ENCODE results near the gene STAT4. TPM values are rescaled to one million over a fixed set of nuclear protein-coding genes. Genes with fewer than 3 reads are reported as not detected.

STAT4 gene
- total RNA-seq, 2 experiments from 2014 or later, result 70.8 to 72.2 TPM

DNA sequence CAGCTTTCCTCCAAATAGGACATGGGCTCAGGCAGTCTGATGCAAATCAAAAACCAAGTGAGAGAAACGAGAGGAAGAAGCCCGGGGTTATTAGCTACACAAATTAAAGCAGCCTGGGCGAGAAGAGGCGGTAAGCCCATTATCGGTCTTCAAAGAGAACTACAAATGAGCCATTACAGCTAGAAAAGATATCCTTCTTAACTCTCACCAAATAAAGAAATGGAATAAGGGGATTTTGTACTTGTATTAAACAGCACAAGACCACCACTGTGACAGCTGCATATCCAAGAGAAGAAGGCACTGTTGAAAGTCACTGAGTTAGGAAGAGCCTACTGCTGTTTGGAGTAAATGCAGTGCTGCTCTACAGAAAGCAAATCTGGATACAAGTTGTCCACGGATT is 169.5 kb downstream of the STAT4 start:
- H3K36me3 Mint-ChIP-seq (ENCODE audit: low read depth), result peaks cover 94% of the 10 kb centered on the region
- H3K27me3 Mint-ChIP-seq, result no peaks in the 10 kb centered on the region
- H3K9me3 Mint-ChIP-seq, result no peaks in the 10 kb centered on the region
- ATAC-seq (no peak), DNase-seq (no peak)
- peaks cover 76% of the 10 kb centered on the region for H3K4me1 Mint-ChIP-seq (ENCODE audit: low read depth)
- intact Hi-C loops (cut with micrococcal nuclease), result no loop called here
- no peak overlapping the region for H3K4me3 Mint-ChIP-seq
- ChIA-PET CTCF (interaction anchor here (0.6 kb wide), 1 partner anchor 33 kb away, joined by 3 read pairs; no protein-coding TSS in a partner anchor), POLR2A (interaction anchor here (0.6 to 13.0 kb wide), 6 partner anchors 9 to 40 kb away, joined by 3 to 121 read pairs (median 4); no protein-coding TSS in a partner anchor)
- TF ChIP-seq, protein P1, sequence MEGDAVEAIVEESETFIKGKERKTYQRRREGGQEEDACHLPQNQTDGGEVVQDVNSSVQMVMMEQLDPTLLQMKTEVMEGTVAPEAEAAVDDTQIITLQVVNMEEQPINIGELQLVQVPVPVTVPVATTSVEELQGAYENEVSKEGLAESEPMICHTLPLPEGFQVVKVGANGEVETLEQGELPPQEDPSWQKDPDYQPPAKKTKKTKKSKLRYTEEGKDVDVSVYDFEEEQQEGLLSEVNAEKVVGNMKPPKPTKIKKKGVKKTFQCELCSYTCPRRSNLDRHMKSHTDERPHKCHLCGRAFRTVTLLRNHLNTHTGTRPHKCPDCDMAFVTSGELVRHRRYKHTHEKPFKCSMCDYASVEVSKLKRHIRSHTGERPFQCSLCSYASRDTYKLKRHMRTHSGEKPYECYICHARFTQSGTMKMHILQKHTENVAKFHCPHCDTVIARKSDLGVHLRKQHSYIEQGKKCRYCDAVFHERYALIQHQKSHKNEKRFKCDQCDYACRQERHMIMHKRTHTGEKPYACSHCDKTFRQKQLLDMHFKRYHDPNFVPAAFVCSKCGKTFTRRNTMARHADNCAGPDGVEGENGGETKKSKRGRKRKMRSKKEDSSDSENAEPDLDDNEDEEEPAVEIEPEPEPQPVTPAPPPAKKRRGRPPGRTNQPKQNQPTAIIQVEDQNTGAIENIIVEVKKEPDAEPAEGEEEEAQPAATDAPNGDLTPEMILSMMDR (IDR thresholded peaks at IDR 0.05), result no peak
- peak overlapping the region; percentile 74 for H3K27ac Mint-ChIP-seq

DNA sequence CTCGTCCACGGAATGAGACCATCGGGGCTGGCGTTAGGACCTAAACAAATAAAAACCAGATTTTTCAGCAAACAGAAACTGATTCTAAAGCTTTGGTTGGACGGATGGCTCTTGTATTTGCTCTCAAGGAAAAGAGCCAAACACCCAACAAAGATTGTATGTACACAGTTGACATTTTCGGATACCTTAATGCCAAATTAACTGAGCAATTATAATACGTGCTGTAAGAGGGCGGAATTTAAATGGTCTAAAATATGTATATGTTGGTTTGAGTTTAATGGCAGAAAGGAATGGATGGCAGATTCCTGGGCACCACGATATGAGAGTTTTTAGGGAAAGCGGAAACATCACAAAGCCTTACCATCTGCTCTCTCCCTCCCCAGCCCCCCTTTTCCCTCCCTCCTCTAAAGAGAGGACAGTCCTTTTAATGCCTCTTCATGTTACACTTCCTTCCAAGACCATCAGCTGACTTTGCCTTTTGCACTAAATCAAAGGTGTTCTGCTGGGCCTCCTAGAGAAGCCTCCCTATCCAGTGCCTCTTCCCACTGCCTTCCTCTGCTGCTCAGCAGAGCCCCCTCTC is 170.1 kb downstream of the STAT4 start:
- ATAC-seq, result no peak

GRCh38 chr2:190979906-190980629 is 170.7 kb downstream of the STAT4 start:
- H3K27me3 Mint-ChIP-seq, result no peaks in the 10 kb centered on the region
- ATAC-seq (no peak), DNase-seq (no peak)
- TF ChIP-seq, protein P1 (IDR thresholded peaks at IDR 0.05), result no peak
- H3K9me3 Mint-ChIP-seq, result no peaks in the 10 kb centered on the region
- intact Hi-C loops (cut with micrococcal nuclease), result no loop called here
- peaks cover 65% of the 10 kb centered on the region for H3K4me1 Mint-ChIP-seq (ENCODE audit: low read depth)
- peak overlapping the region; percentile 87 for H3K27ac Mint-ChIP-seq
- H3K4me3 Mint-ChIP-seq, result no peak overlapping the region
- ChIA-PET POLR2A (interaction anchor here (0.9 to 13.0 kb wide), 8 partner anchors 12 to 41 kb away, joined by 3 to 121 read pairs (median 4); partner anchors contain the start of gene STAT1), CTCF (no interaction called here)
- peaks cover 93% of the 10 kb centered on the region for H3K36me3 Mint-ChIP-seq (ENCODE audit: low read depth)

More for the DNA sequence above, 170.1 kb downstream of the STAT4 start:
- no peaks in the 10 kb centered on the region for H3K9me3 Mint-ChIP-seq
- DNase-seq, result no peak
- H3K4me3 Mint-ChIP-seq, result no peak overlapping the region
- TF ChIP-seq, protein P1 (IDR thresholded peaks at IDR 0.05), result no peak
- ChIA-PET POLR2A (interaction anchor here (0.6 to 13.0 kb wide), 7 partner anchors 8 to 40 kb away, joined by 3 to 121 read pairs (median 3); partner anchors contain the start of gene STAT1), CTCF (no interaction called here)
- peak overlapping the region; percentile 87 for H3K27ac Mint-ChIP-seq
- intact Hi-C loops (cut with micrococcal nuclease), result no loop called here
- H3K27me3 Mint-ChIP-seq, result no peaks in the 10 kb centered on the region
- H3K36me3 Mint-ChIP-seq (ENCODE audit: low read depth), result peaks cover 93% of the 10 kb centered on the region
- peaks cover 70% of the 10 kb centered on the region for H3K4me1 Mint-ChIP-seq (ENCODE audit: low read depth)

Other genes with a start within 250 kb of the STAT4 start
- gene STAT1, start 136.8 kb downstream of the STAT4 start, total RNA-seq, result 100 to 1,000 TPM; 293 to 311 TPM
- gene MYO1B, start 94.4 kb upstream of the STAT4 start, total RNA-seq, result 10 to 100 TPM; 43.2 to 44.8 TPM

Data from activated CD8-positive, alpha-beta T cell treated with anti-CD3 and anti-CD28 coated beads for 36 hours (primary cell).